NCI-H1417 treated with DMSO at 0.1 percent for 48 hours (cell line): Measurements from ENCODE around the gene VAPB.

Experiments used
- DNase-seq: peaks from one replicate; lab custom pipeline; 2025; lab: John Stamatoyannopoulos, UW

The VAPB gene

GRCh38 chr20:58483051-58483450, 94.0 kb downstream of the VAPB start:
- no peak for DNase-seq

- DNase-seq = no peak
Measured at GRCh38 chr20:58483470-58483869, 94.4 kb downstream of the VAPB start.

GRCh38 chr20:58485393-58485792, 96.4 kb downstream of the VAPB start:
- no peak for DNase-seq

- DNase-seq = no peak
Measured at GRCh38 chr20:58486207-58486606, 97.2 kb downstream of the VAPB start.

GRCh38 chr20:58492074-58492718, 103.2 kb downstream of the VAPB start:
- DNase-seq = no peak

- DNase-seq = no peak
Measured at GRCh38 chr20:58492795-58493524, 103.9 kb downstream of the VAPB start.

GRCh38 chr20:58494923-58495622, 106.0 kb downstream of the VAPB start:
- DNase-seq = no peak

- no peak for DNase-seq
Measured at GRCh38 chr20:58495623-58496428, 106.8 kb downstream of the VAPB start.

- no peak for DNase-seq
Measured at GRCh38 chr20:58496429-58496769, 107.4 kb downstream of the VAPB start.

GRCh38 chr20:58497076-58497641, 108.1 kb downstream of the VAPB start:
- DNase-seq = no peak

- no peak for DNase-seq
Measured at GRCh38 chr20:58497724-58498469, 108.9 kb downstream of the VAPB start.

GRCh38 chr20:58498470-58499068, 109.5 kb downstream of the VAPB start:
- DNase-seq = no peak

GRCh38 chr20:58500256-58500655, 111.2 kb downstream of the VAPB start:
- no peak for DNase-seq
